SK-N-SH treated with all-trans-retinoic acid at 6 μM for 48 hours (cell line): Measurements from ENCODE around the gene CCDC186.
A peak's percentile ranks its signal among the peaks of the same experiment; 100 is the strongest.

Experiments
- ATAC-seq: fragments of 200-7000 bp; cut with Tn5 transposase; 3 replicates; pipeline ENCODE4 v1.9.1; 2020; ENCODE audit warnings: mild to moderate bottlenecking, moderate library complexity
- ARNTL ChIP-seq: fragments of 450-650 bp; formaldehyde crosslinking; IDR thresholded peaks from 2 replicates; pipeline ENCODE4 v1.5.0; 2020; ENCODE audit warnings: low read depth, mild to moderate bottlenecking, moderate library complexity, borderline replicate concordance
- BACH2 ChIP-seq: fragments of 250-450 bp; sonication (Bioruptor Pico); IDR thresholded peaks from 2 replicates; pipeline ENCODE4 v1.9.0; 2021; ENCODE audit warnings: mild to moderate bottlenecking, borderline replicate concordance
- CSDC2 ChIP-seq: fragments of 250-450 bp; sonication (Bioruptor Pico); IDR thresholded peaks from 2 replicates; pipeline ENCODE4 v1.5.0; 2020; ENCODE audit warnings: mild to moderate bottlenecking, moderate library complexity
- ESRRG ChIP-seq: fragments of 250-450 bp; sonication (Bioruptor Pico); IDR thresholded peaks from 2 replicates; pipeline ENCODE4 v1.6.1; 2021; ENCODE audit warnings: mild to moderate bottlenecking
- GLIS3 ChIP-seq: fragments of 250-450 bp; sonication (Bioruptor Pico); IDR thresholded peaks from 2 replicates; pipeline ENCODE4 v1.5.0; 2020; ENCODE audit warnings: mild to moderate bottlenecking, moderate library complexity
- ISL1 ChIP-seq: fragments of 250-450 bp; sonication (Bioruptor Pico); IDR thresholded peaks from 2 replicates; pipeline ENCODE4 v2.1.2; 2022; ENCODE audit warnings: mild to moderate bottlenecking, moderate library complexity
- OSR1 ChIP-seq: fragments of 250-450 bp; sonication (Bioruptor Pico); IDR thresholded peaks from 2 replicates; pipeline ENCODE4 v1.8.0; 2022; ENCODE audit warnings: moderate library complexity, mild to moderate bottlenecking, inconsistent platforms
- PPARA ChIP-seq: fragments of 250-450 bp; sonication (Bioruptor Pico); IDR thresholded peaks from 2 replicates; pipeline ENCODE4 v1.5.0; 2020; ENCODE audit warnings: mild to moderate bottlenecking, borderline replicate concordance
- RARB ChIP-seq: fragments of 250-450 bp; sonication (Bioruptor Pico); IDR thresholded peaks from 2 replicates; pipeline ENCODE4 v1.8.0; 2021; ENCODE audit warnings: mild to moderate bottlenecking, moderate library complexity
- SNAI2 ChIP-seq: fragments of 250-450 bp; sonication (Bioruptor Pico); IDR thresholded peaks from 2 replicates; pipeline ENCODE4 v1.5.0; 2020; ENCODE audit warnings: mild to moderate bottlenecking, moderate library complexity
- TCF4 ChIP-seq: fragments of 250-450 bp; sonication (Bioruptor Pico); IDR thresholded peaks from 2 replicates; pipeline ENCODE4 v1.8.0; 2021; ENCODE audit warnings: mild to moderate bottlenecking, moderate library complexity, borderline replicate concordance
- TOX ChIP-seq: fragments of 250-450 bp; sonication (Bioruptor Pico); IDR thresholded peaks from 2 replicates; pipeline ENCODE4 v1.8.0; 2021; ENCODE audit warnings: mild to moderate bottlenecking, moderate library complexity, borderline replicate concordance
- ZC3H10 ChIP-seq: fragments of 250-450 bp; sonication (Bioruptor Pico); IDR thresholded peaks from 2 replicates; pipeline ENCODE4 v1.5.1; 2021; ENCODE audit warnings: mild to moderate bottlenecking, moderate library complexity
- ZFP3 ChIP-seq: fragments of 250-450 bp; sonication (Bioruptor Pico); IDR thresholded peaks from 2 replicates; pipeline ENCODE4 v1.5.0; 2020; ENCODE audit warnings: mild to moderate bottlenecking, moderate library complexity
- ZFP30 ChIP-seq: fragments of 450-650 bp; formaldehyde crosslinking; IDR thresholded peaks from 2 replicates; pipeline ENCODE4 v1.5.0; 2022; ENCODE audit warnings: mild to moderate bottlenecking, moderate library complexity
- ZNF565 ChIP-seq: fragments of 450-650 bp; formaldehyde crosslinking; conservative IDR thresholded peaks from 2 replicates; pipeline ENCODE4 v1.5.0; 2020; ENCODE audit warnings: low read depth, mild to moderate bottlenecking, moderate library complexity
- ZNF8 ChIP-seq: fragments of 450-650 bp; formaldehyde crosslinking; IDR thresholded peaks from 2 replicates; pipeline ENCODE4 v1.5.0; 2020; ENCODE audit warnings: mild to moderate bottlenecking, moderate library complexity
- TF ChIP-seq, protein P1 (sequence below): fragments of 250-450 bp; sonication (Bioruptor Pico); IDR thresholded peaks from 2 replicates; pipeline ENCODE4 v1.5.1; 2021; ENCODE audit warnings: mild to moderate bottlenecking, moderate library complexity
- TF ChIP-seq, protein P2 (sequence below): fragments of 250-450 bp; sonication (Bioruptor Pico); IDR thresholded peaks from 2 replicates; pipeline ENCODE4 v1.5.0; 2020; ENCODE audit warnings: mild to moderate bottlenecking, moderate library complexity
- TF ChIP-seq, protein P3 (sequence below): fragments of 250-450 bp; sonication (Bioruptor Pico); IDR thresholded peaks from 2 replicates; pipeline ENCODE4 v1.8.0; 2020; ENCODE audit warnings: mild to moderate bottlenecking, moderate library complexity, borderline replicate concordance

Gene CCDC186

DNA sequence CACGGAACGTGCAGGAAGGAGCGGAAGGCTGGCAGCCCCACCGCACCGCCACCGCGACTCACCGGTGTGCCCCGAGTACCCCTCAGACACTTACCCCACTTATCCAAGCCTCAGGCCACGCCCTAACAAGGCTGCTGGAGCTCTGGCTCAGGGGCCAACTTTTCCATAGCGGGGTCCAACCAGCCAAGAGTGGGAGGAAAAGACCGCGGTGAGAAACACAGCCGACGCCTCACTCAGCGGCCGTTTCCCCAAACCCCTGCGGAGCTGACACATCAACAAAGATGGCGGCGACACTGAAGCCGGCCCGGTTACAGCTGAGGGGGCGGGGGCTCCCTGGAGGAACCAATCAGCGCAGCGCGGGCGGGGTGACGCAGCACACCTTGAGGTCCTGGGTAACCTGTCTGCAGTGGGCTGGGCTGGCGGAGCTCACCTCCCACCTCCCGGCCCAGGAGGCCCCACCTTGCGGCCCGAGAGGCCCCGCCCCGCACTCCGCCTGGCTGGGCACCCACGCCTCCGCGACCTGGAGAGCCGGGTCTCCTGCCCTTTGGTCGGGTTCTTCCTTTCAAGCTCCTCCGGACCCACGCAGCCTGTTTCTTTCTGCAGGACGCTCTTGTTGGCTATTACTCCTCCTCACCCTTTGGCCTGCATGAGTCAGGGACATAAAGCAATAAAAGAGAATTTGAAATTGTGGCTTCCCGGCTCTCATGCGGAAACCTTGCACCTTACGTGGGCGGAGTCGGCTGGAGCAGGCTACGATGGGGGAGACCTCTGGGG lies at the start of gene CCDC186:
TSS of gene CCDC186 (minus strand) at position 283 of the 774 bp plus-strand sequence. CDS start 10,935 bp downstream, outside the sequence.
- TF ChIP-seq TOX (CRISPR knock-in tag) (no peak), RARB (CRISPR knock-in tag) (no peak), ZNF8 (no peak), ZNF565 (CRISPR knock-in tag) (no peak), ESRRG (CRISPR knock-in tag) (no peak), TCF4 (CRISPR knock-in tag) (no peak), BACH2 (CRISPR knock-in tag) (no peak), ZFP30 (CRISPR knock-in tag) (no peak), SNAI2 (CRISPR knock-in tag) (no peak), GLIS3 (no peak)
- TF ChIP-seq, protein P1, sequence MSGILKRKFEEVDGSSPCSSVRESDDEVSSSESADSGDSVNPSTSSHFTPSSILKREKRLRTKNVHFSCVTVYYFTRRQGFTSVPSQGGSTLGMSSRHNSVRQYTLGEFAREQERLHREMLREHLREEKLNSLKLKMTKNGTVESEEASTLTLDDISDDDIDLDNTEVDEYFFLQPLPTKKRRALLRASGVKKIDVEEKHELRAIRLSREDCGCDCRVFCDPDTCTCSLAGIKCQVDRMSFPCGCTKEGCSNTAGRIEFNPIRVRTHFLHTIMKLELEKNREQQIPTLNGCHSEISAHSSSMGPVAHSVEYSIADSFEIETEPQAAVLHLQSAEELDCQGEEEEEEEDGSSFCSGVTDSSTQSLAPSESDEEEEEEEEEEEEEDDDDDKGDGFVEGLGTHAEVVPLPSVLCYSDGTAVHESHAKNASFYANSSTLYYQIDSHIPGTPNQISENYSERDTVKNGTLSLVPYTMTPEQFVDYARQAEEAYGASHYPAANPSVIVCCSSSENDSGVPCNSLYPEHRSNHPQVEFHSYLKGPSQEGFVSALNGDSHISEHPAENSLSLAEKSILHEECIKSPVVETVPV (CRISPR knock-in tag) = no peak
- ATAC-seq = peak; percentile 99

DNA sequence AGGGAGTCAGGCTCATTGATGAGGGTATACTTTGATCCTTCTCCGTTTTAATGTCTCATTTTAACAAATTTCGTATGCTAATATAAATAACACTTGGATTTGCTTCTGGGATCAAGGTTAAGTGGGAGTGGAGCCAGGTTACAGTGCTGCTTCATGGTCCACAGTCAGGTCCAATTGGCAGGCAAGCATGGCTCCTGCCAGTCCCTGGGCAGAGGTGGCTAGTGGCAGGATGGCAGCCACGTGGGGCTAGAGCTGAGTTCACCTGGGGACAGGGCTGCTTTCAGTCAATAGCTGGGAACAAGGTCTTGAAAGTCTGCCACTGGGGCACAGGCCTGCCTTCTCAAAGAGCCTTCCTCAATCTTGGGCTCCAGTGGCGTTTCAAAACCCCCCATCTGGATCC lies 49.1 kb upstream of the CCDC186 start:
- ATAC-seq = no peak
- TF ChIP-seq ZNF8 (no peak), ISL1 (CRISPR knock-in tag) (no peak), GLIS3 (no peak), BACH2 (CRISPR knock-in tag) (no peak), ZFP30 (CRISPR knock-in tag) (no peak), TOX (CRISPR knock-in tag) (no peak), OSR1 (CRISPR knock-in tag) (no peak), PPARA (CRISPR knock-in tag) (no peak), CSDC2 (CRISPR knock-in tag) (no peak), ESRRG (CRISPR knock-in tag) (no peak), SNAI2 (CRISPR knock-in tag) (no peak), ARNTL (CRISPR knock-in tag) (no peak), ZC3H10 (CRISPR knock-in tag) (no peak), ZFP3 (CRISPR knock-in tag) (no peak), TCF4 (CRISPR knock-in tag) (no peak)
- TF ChIP-seq, protein P2, sequence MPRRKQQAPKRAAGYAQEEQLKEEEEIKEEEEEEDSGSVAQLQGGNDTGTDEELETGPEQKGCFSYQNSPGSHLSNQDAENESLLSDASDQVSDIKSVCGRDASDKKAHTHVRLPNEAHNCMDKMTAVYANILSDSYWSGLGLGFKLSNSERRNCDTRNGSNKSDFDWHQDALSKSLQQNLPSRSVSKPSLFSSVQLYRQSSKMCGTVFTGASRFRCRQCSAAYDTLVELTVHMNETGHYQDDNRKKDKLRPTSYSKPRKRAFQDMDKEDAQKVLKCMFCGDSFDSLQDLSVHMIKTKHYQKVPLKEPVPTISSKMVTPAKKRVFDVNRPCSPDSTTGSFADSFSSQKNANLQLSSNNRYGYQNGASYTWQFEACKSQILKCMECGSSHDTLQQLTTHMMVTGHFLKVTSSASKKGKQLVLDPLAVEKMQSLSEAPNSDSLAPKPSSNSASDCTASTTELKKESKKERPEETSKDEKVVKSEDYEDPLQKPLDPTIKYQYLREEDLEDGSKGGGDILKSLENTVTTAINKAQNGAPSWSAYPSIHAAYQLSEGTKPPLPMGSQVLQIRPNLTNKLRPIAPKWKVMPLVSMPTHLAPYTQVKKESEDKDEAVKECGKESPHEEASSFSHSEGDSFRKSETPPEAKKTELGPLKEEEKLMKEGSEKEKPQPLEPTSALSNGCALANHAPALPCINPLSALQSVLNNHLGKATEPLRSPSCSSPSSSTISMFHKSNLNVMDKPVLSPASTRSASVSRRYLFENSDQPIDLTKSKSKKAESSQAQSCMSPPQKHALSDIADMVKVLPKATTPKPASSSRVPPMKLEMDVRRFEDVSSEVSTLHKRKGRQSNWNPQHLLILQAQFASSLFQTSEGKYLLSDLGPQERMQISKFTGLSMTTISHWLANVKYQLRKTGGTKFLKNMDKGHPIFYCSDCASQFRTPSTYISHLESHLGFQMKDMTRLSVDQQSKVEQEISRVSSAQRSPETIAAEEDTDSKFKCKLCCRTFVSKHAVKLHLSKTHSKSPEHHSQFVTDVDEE (CRISPR knock-in tag) = no peak
- TF ChIP-seq, protein P1 (CRISPR knock-in tag) = no peak
- TF ChIP-seq, protein P3, sequence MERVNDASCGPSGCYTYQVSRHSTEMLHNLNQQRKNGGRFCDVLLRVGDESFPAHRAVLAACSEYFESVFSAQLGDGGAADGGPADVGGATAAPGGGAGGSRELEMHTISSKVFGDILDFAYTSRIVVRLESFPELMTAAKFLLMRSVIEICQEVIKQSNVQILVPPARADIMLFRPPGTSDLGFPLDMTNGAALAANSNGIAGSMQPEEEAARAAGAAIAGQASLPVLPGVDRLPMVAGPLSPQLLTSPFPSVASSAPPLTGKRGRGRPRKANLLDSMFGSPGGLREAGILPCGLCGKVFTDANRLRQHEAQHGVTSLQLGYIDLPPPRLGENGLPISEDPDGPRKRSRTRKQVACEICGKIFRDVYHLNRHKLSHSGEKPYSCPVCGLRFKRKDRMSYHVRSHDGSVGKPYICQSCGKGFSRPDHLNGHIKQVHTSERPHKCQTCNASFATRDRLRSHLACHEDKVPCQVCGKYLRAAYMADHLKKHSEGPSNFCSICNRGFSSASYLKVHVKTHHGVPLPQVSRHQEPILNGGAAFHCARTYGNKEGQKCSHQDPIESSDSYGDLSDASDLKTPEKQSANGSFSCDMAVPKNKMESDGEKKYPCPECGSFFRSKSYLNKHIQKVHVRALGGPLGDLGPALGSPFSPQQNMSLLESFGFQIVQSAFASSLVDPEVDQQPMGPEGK (CRISPR knock-in tag) = no peak
- TF ChIP-seq, all 23 proteins: peak for 0

DNA sequence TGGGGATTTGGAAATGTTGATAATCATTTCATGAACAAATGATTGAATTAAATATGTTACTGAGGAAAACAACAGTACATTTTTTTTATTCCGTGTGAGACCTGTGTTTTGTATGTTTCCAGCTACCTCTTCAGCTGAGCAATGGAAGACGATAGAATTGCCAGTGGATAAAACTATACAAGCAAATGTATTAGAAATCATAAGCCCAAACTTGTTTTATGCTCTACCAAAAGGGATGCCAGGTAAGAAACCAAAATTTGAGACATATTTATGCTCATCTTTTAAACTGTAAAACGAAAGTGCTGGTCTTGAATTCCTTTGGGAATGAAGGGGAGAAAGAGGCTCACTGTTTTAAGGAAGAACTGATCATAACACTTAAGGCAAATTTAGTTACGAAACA lies 47.2 kb upstream of the CCDC186 start:
- TF ChIP-seq ZC3H10 (CRISPR knock-in tag) (no peak), BACH2 (CRISPR knock-in tag) (no peak), TCF4 (CRISPR knock-in tag) (no peak), OSR1 (CRISPR knock-in tag) (no peak), ZFP3 (CRISPR knock-in tag) (no peak), TOX (CRISPR knock-in tag) (no peak), SNAI2 (CRISPR knock-in tag) (no peak), ZNF8 (no peak), ESRRG (CRISPR knock-in tag) (no peak), PPARA (CRISPR knock-in tag) (no peak)
- TF ChIP-seq, protein P1 (CRISPR knock-in tag) = no peak
- no peak for ATAC-seq
